ENCODE results near the gene LCN6.

DNA sequence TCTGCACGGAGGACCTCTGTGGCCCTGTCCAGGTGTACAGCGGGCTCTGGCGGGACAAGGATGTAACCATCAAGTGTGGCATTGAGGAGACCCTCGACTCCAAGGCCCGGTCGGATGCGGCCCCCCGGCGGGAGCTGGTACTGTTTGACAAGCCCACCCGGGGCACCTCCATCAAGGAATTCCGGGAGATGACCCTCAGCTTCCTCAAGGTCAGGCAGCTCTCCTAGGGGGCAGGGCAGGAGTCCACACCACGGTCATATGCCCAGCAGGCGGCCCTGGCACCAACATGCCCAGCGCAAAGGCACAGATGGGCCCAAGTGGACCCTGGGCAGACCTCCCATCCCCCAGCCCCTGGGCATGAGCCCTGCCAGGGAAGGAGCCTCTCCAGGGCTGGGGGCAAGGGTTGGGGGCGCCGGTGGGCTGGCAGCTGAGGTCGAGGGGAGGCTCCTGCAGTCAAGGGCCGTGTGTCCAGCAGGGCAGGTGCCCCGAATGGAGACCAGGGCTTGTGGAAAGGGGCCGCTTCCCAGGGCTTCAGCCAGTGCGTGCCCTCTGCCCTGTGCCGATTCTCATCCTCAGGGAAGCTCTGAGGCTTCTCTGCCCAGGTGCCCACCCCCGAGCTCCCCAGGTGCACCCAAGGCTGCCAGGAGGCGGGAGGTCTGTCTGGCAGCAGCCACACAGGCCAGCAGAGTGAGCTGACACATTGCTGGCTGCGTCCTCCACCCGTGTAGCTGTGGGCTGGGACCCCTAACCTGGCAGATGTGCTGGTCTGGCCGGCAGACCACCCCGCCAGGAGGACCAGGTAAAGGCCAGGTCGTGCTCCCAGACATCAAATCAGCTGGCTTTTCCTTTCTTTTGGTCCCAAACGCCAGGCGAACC is 26.0 kb downstream of the LCN6 start:
- TF ChIP-seq CTCF (IDR thresholded peaks at IDR 0.05) (no peak), EZH2phosphoT487 (IDR thresholded peaks at IDR 0.05) (no peak), EZH2 (IDR thresholded peaks at IDR 0.05) (no peak)
